Fibroblast of lung (primary cell): ENCODE results near the gene IDUA. TPM values are rescaled to one million over a fixed set of nuclear protein-coding genes. Genes with fewer than 3 reads are reported as not detected.
"Not testable (repeated sequence)": the region's sequence is repeated elsewhere in the genome, so short reads cannot be mapped to it uniquely, and the experiment has no call there.

Source experiments
- DNase-seq, 2 donors: peaks; one replicate each; pipeline versions ENCODE4 v3.0.0 to v3.0.0-alpha.2; 2010; ENCODE audit warnings: low read depth in 2 of 2
- H2AFZ ChIP-seq: 2 replicates; pipeline ENCODE4 v1.5.1; 2012; ENCODE audit warnings: low read length, control low read depth, inconsistent platforms
- H3K27ac ChIP-seq: 2 replicates; pipeline ENCODE4 v1.5.1; 2011; ENCODE audit warnings: low read length, control low read depth; ENCODE audit not compliant: insufficient read depth
- H3K27me3 ChIP-seq: 2 replicates; pipeline ENCODE4 v1.5.1; 2011; ENCODE audit warnings: mild to moderate bottlenecking, low read length; ENCODE audit not compliant: control insufficient read depth, insufficient read depth
- H3K36me3 ChIP-seq: 2 replicates; pipeline ENCODE4 v1.5.1; 2011; ENCODE audit warnings: low read length; ENCODE audit not compliant: control insufficient read depth, insufficient read depth
- H3K4me1 ChIP-seq: 2 replicates; pipeline ENCODE4 v1.5.1; 2011; ENCODE audit warnings: low read length; ENCODE audit not compliant: control insufficient read depth, insufficient read depth; ENCODE audit errors: extremely low read depth
- H3K4me2 ChIP-seq: 2 replicates; pipeline ENCODE4 v1.5.1; 2011; ENCODE audit warnings: low read length, control low read depth; ENCODE audit not compliant: insufficient read depth; ENCODE audit errors: extremely low read depth
- H3K4me3 ChIP-seq, 4 experiments: fragments of 200-600 bp in 1 of 4; sonication (generic) in 1 of 4; replicated peaks in 1 of 4; 2 replicates each; pipeline ENCODE4 v1.5.1; 2011 to 2016; ENCODE audit warnings: low read length in 4 of 4, low read depth in 3 of 4, mild to moderate bottlenecking in 3 of 4, control low read depth in 2 of 4, inconsistent platforms in 1 of 4, mixed read lengths in 1 of 4; ENCODE audit not compliant: insufficient read depth in 1 of 4; ENCODE audit errors: control extremely low read depth in 1 of 4
- H3K79me2 ChIP-seq: 2 replicates; pipeline ENCODE4 v1.5.1; 2012; ENCODE audit warnings: mild to moderate bottlenecking, low read length, inconsistent platforms; ENCODE audit not compliant: control insufficient read depth, insufficient read depth
- H3K9ac ChIP-seq: 2 replicates; pipeline ENCODE4 v1.5.1; 2011; ENCODE audit warnings: mild to moderate bottlenecking, low read length, control low read depth; ENCODE audit not compliant: insufficient read depth
- H3K9me3 ChIP-seq: 2 replicates; pipeline ENCODE4 v1.5.1; 2012; ENCODE audit warnings: low read depth, low read length; ENCODE audit not compliant: control insufficient read depth, insufficient read depth
- H4K20me1 ChIP-seq: 2 replicates; pipeline ENCODE4 v1.5.1; 2011; ENCODE audit warnings: low read length; ENCODE audit not compliant: control insufficient read depth, insufficient read depth; ENCODE audit errors: extremely low read depth
- EZH2 ChIP-seq: IDR thresholded peaks from 2 replicates; pipeline ENCODE4 v1.5.1; 2012; ENCODE audit warnings: low read length, control low read depth, mild to moderate bottlenecking; ENCODE audit errors: missing control alignments
- polyA plus RNA-seq, 2 donors: library from polyadenylated mRNA; depleted of rRNA in 1 of 2; stranded (reverse) in 1 of 2; unstranded in 1 of 2; fragments of >200 nt; gene quantifications; 2 replicates each; pipeline ENCODE4 v1.2.1, GENCODE V29; 2011 to 2012; ENCODE audit warnings: missing spikeins in 1 of 2
- total RNA-seq: library from RNA; depleted of rRNA; stranded (reverse); fragments of >200 nt; gene quantifications from 2 replicates; pipeline ENCODE4 v1.2.1, GENCODE V29; 2014
- TF ChIP-seq, protein P1 (sequence below), 2 donors: IDR thresholded peaks in 1 of 2; conservative IDR thresholded peaks in 1 of 2; 1 replicate in 1 of 2; 2 replicates in 1 of 2; pipeline ENCODE4 v1.5.1; 2011 to 2012; ENCODE audit warnings: low read length in 2 of 2, control low read depth in 1 of 2, inconsistent platforms in 1 of 2, low read depth in 1 of 2, mild to moderate bottlenecking in 1 of 2

IDUA gene
- total and polyA plus RNA-seq, 2 donors (not counting 1 experiment from before 2014, with no cell fraction given) = 3.1 to 11.1 TPM

- no peaks in the 10 kb centered on the region for H3K9me3 ChIP-seq
- no peak overlapping the region for H3K9ac ChIP-seq
- no peak overlapping the region for H2AFZ ChIP-seq
- no peaks in the 10 kb centered on the region for H3K4me1 ChIP-seq
- no peak for DNase-seq
- H3K4me2 ChIP-seq = peak overlapping the region; percentile 35
- H4K20me1 ChIP-seq = no peaks in the 10 kb centered on the region
- TF ChIP-seq, protein P1, sequence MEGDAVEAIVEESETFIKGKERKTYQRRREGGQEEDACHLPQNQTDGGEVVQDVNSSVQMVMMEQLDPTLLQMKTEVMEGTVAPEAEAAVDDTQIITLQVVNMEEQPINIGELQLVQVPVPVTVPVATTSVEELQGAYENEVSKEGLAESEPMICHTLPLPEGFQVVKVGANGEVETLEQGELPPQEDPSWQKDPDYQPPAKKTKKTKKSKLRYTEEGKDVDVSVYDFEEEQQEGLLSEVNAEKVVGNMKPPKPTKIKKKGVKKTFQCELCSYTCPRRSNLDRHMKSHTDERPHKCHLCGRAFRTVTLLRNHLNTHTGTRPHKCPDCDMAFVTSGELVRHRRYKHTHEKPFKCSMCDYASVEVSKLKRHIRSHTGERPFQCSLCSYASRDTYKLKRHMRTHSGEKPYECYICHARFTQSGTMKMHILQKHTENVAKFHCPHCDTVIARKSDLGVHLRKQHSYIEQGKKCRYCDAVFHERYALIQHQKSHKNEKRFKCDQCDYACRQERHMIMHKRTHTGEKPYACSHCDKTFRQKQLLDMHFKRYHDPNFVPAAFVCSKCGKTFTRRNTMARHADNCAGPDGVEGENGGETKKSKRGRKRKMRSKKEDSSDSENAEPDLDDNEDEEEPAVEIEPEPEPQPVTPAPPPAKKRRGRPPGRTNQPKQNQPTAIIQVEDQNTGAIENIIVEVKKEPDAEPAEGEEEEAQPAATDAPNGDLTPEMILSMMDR (conservative IDR thresholded peaks at IDR 0.05 in 1 of 2, IDR thresholded peaks at IDR 0.05 in 1 of 2; ENCODE audit: low read depth in 1 of 2, low read length in 2 of 2) = no peak
- peak; percentile 61 for TF ChIP-seq EZH2
- H3K79me2 ChIP-seq = no peaks in the 10 kb centered on the region
- no peak overlapping the region for H3K27ac ChIP-seq
- H3K36me3 ChIP-seq = no peaks in the 10 kb centered on the region
- H3K27me3 ChIP-seq = peaks cover 36% of the 10 kb centered on the region
- H3K4me3 ChIP-seq = peak overlapping the region in 1 of 4 experiments; percentile 40
Observed at GRCh38 chr4:997375-998071, 10.7 kb downstream of the IDUA start.

DNA sequence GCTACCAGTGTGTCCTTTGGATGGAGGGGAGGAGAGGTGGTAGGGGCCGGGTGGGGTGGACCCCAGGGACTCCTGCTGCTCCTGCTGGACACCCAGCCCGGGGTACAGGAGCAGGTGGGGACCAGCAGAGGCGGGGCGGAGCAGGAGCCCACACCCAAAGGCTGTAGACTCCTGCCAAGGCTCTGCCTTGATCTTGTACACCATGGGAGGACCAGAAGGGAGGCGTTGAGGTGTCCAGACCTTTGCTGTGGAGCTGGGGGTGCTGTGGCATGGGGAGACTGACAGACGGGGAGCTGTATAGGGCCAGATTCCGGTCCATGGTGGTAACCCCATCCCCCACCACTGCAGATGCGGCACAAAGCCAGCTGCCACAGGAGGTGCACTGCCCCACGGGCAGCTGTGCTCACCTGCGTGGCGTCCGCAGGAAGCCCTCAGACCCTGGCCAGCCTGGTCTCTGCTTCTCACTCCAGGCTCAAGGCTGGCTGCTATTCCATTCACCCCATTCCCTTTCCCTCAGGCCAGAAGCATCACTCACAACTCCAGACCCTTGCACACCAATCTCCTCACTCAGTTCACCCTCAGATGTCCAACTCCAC, 11.3 kb downstream of the IDUA start:
- no peak overlapping the region for H2AFZ ChIP-seq
- TF ChIP-seq, protein P1 (conservative IDR thresholded peaks at IDR 0.05 in 1 of 2, IDR thresholded peaks at IDR 0.05 in 1 of 2; ENCODE audit: low read depth in 1 of 2, low read length in 2 of 2) = no peak
- TF ChIP-seq EZH2 = peak; percentile 12
- H3K4me3 ChIP-seq = no peak overlapping the region
- H4K20me1 ChIP-seq = no peaks in the 10 kb centered on the region
- H3K27ac ChIP-seq = no peak overlapping the region
- no peaks in the 10 kb centered on the region for H3K9me3 ChIP-seq
- no peaks in the 10 kb centered on the region for H3K4me1 ChIP-seq
- H3K36me3 ChIP-seq = no peaks in the 10 kb centered on the region
- H3K27me3 ChIP-seq = peaks cover 41% of the 10 kb centered on the region
- H3K4me2 ChIP-seq = no peak overlapping the region
- H3K79me2 ChIP-seq = no peaks in the 10 kb centered on the region
- no peak for DNase-seq
- no peak overlapping the region for H3K9ac ChIP-seq

DNA sequence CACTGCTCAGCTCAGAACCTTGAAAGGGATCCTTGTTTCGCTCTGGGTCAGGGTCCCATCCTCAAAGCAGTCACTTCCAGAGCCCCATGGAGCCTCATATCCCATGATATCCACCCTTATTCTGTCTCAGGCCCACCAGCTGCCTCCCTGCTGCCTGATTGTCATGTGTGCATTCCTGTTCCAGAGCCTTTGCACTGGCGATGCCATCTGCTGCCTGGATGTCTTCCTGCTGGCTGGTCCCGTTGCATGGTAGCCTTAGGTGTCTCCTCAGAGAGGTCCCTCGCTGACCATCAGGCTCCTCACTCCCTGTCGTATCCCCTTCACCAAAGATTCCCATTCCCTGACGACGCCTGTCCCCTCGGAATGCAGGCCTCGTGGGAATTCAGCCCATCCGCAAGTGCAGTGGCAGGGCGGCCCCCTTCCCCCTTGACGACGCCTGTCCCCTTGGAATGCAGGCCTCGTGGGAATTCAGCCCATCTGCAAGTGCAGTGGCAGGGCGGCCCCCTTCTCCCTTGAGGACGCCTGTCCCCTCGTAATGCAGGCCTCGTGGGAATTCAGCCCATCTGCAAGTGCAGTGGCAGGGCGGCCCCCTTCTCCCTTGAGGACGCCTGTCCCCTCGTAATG, 12.5 kb downstream of the IDUA start:
- not testable (repeated sequence) for H3K4me2 ChIP-seq, H3K36me3 ChIP-seq, H3K4me3 ChIP-seq, H3K79me2 ChIP-seq, DNase-seq, H3K9me3 ChIP-seq, H4K20me1 ChIP-seq, H3K4me1 ChIP-seq, H3K27ac ChIP-seq, H3K9ac ChIP-seq, H2AFZ ChIP-seq
- peaks cover 48% of the 10 kb centered on the region for H3K27me3 ChIP-seq
- TF ChIP-seq EZH2 = peak; percentile 45
